Glutamatergic neuron (in vitro differentiated cells): ENCODE data around the gene ANO1. TPM values are rescaled to one million over a fixed set of nuclear protein-coding genes. Genes with fewer than 3 reads are reported as not detected.

Experiments used
- DNase-seq: peaks from one replicate; pipeline ENCODE4 v3.0.0; 2022
- H3K27ac Mint-ChIP-seq: one replicate; pipeline ENCODE4 v1.8.0; 2020; ENCODE audit warnings: mild to moderate bottlenecking, mixed read lengths, inconsistent platforms; ENCODE audit not compliant: unreplicated experiment
- H3K27me3 Mint-ChIP-seq: one replicate; pipeline ENCODE4 v1.8.0; 2020; ENCODE audit warnings: mild to moderate bottlenecking, moderate library complexity, mixed read lengths, inconsistent platforms; ENCODE audit not compliant: unreplicated experiment
- H3K36me3 Mint-ChIP-seq: one replicate; pipeline ENCODE4 v1.8.0; 2020; ENCODE audit warnings: mild to moderate bottlenecking, mixed read lengths, inconsistent platforms; ENCODE audit not compliant: unreplicated experiment
- H3K4me1 Mint-ChIP-seq: one replicate; pipeline ENCODE4 v1.8.0; 2020; ENCODE audit warnings: mild to moderate bottlenecking, low read depth, mixed read lengths, inconsistent platforms; ENCODE audit not compliant: unreplicated experiment
- H3K4me3 Mint-ChIP-seq: one replicate; pipeline ENCODE4 v1.8.0; 2020; ENCODE audit warnings: mild to moderate bottlenecking, mixed read lengths, inconsistent platforms; ENCODE audit not compliant: unreplicated experiment
- H3K9me3 Mint-ChIP-seq: one replicate; pipeline ENCODE4 v1.8.0; 2020; ENCODE audit warnings: mild to moderate bottlenecking, moderate library complexity, mixed read lengths, inconsistent platforms; ENCODE audit not compliant: unreplicated experiment
- CTCF ChIP-seq: fragments of 200-600 bp; sonication (generic); IDR thresholded peaks from one replicate; pipeline ENCODE4 v1.5.0; 2021; ENCODE audit not compliant: partially characterized antibody, unreplicated experiment
- total RNA-seq: library from RNA; stranded (reverse); fragmentation: NEBNext Ultra II Directional; extraction: Animal tissue kit (Norgen Biotek cat#: 25700); gene quantifications from one replicate; pipeline ENCODE4 v1.2.1, GENCODE V29; 2021; ENCODE audit not compliant: unreplicated experiment

ANO1 gene
- total RNA-seq, 1 donor from 2014 or later, result not detected

GRCh38 chr11:70072861-70073755, 5.0 kb upstream of the ANO1 start:
- Mint-ChIP-seq H3K9me3 (no peaks in the 10 kb centered on the region), H3K36me3 (no peaks in the 10 kb centered on the region), H3K4me1 (no peaks in the 10 kb centered on the region), H3K4me3 (no peak overlapping the region), H3K27ac (no peak overlapping the region), H3K27me3 (peaks cover 13% of the 10 kb centered on the region)
- DNase-seq, result no peak
- no peak for TF ChIP-seq CTCF

GRCh38 chr11:70073871-70074371, 4.2 kb upstream of the ANO1 start:
- H3K4me1 Mint-ChIP-seq, result no peaks in the 10 kb centered on the region

GRCh38 chr11:70074746-70075145, 3.4 kb upstream of the ANO1 start:
- Mint-ChIP-seq H3K4me3 (no peak overlapping the region), H3K4me1 (no peaks in the 10 kb centered on the region), H3K27me3 (peaks cover 10% of the 10 kb centered on the region), H3K27ac (no peak overlapping the region), H3K9me3 (no peaks in the 10 kb centered on the region), H3K36me3 (no peaks in the 10 kb centered on the region)
- DNase-seq, result no peak
- TF ChIP-seq CTCF, result no peak

More at GRCh38 chr11:70073871-70074371, 4.2 kb upstream of the ANO1 start:
- Mint-ChIP-seq H3K9me3 (no peaks in the 10 kb centered on the region), H3K36me3 (no peaks in the 10 kb centered on the region), H3K27ac (no peak overlapping the region), H3K27me3 (peaks cover 10% of the 10 kb centered on the region), H3K4me3 (no peak overlapping the region)
- no peak for DNase-seq
- no peak for TF ChIP-seq CTCF

- Mint-ChIP-seq H3K4me3 (no peak overlapping the region), H3K27me3 (peaks cover 12% of the 10 kb centered on the region), H3K9me3 (no peaks in the 10 kb centered on the region), H3K27ac (no peak overlapping the region), H3K36me3 (no peaks in the 10 kb centered on the region), H3K4me1 (no peaks in the 10 kb centered on the region)
- no peak for TF ChIP-seq CTCF
- no peak for DNase-seq
These were observed 2.3 kb upstream of the ANO1 start for GRCh38 chr11:70075836-70076235.

- no peak for DNase-seq
- Mint-ChIP-seq H3K36me3 (no peaks in the 10 kb centered on the region), H3K4me3 (no peak overlapping the region), H3K9me3 (no peaks in the 10 kb centered on the region), H3K4me1 (no peaks in the 10 kb centered on the region), H3K27ac (no peak overlapping the region), H3K27me3 (peaks cover 16% of the 10 kb centered on the region)
- no peak for TF ChIP-seq CTCF
These were observed 1.6 kb upstream of the ANO1 start for GRCh38 chr11:70076461-70076931.
